Lower leg skin (tissue), 3 donors: ENCODE measurements around the gene RAB3C.

Source experiments
- POLR2A ChIP-seq, 2 donors: fragments of 450-650 bp; IDR thresholded peaks; one replicate each; pipeline ENCODE4 v1.6.1; 2016 to 2017; ENCODE audit warnings: antibody characterized with exemption in 2 of 2, mild to moderate bottlenecking in 1 of 2, moderate library complexity in 1 of 2
- TF ChIP-seq, protein P1 (sequence below), 3 donors: fragments of 450-650 bp; IDR thresholded peaks; one replicate each; pipeline ENCODE4 v1.5.1; 2016; ENCODE audit warnings: antibody characterized with exemption in 3 of 3, mild to moderate bottlenecking in 3 of 3, moderate library complexity in 2 of 3

DNA sequence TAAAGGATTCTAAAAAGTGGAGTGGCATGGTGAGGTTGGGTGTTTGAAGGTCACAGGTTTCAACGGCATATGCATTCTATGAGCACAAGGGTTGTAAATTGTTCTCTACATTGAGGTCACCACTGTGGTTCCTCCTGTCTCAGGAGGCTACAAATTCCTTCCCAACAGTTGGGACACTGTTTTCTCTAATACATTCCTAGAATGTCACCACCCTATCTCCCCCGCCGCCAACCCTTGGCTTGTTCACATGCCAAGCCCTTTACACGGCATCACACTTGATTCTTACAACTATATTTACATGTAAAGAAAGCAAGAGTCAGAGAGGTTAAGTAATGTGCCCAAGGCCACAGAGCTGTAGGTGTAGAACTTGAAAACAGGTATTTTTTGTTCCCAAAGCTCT lies 315.1 kb downstream of the RAB3C start:
- TF ChIP-seq, protein P1, sequence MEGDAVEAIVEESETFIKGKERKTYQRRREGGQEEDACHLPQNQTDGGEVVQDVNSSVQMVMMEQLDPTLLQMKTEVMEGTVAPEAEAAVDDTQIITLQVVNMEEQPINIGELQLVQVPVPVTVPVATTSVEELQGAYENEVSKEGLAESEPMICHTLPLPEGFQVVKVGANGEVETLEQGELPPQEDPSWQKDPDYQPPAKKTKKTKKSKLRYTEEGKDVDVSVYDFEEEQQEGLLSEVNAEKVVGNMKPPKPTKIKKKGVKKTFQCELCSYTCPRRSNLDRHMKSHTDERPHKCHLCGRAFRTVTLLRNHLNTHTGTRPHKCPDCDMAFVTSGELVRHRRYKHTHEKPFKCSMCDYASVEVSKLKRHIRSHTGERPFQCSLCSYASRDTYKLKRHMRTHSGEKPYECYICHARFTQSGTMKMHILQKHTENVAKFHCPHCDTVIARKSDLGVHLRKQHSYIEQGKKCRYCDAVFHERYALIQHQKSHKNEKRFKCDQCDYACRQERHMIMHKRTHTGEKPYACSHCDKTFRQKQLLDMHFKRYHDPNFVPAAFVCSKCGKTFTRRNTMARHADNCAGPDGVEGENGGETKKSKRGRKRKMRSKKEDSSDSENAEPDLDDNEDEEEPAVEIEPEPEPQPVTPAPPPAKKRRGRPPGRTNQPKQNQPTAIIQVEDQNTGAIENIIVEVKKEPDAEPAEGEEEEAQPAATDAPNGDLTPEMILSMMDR (IDR thresholded peaks at IDR 0.05): no peak
- TF ChIP-seq POLR2A (IDR thresholded peaks at IDR 0.05): no peak
